ENCODE results near the gene NFIA. TPM values are rescaled to one million over a fixed set of nuclear protein-coding genes. Genes with fewer than 3 reads are reported as not detected.

NFIA gene
- total and polyA plus RNA-seq, 4 experiments from 2014 or later = 5.1 to 7.3 (median 6.7) TPM

DNA sequence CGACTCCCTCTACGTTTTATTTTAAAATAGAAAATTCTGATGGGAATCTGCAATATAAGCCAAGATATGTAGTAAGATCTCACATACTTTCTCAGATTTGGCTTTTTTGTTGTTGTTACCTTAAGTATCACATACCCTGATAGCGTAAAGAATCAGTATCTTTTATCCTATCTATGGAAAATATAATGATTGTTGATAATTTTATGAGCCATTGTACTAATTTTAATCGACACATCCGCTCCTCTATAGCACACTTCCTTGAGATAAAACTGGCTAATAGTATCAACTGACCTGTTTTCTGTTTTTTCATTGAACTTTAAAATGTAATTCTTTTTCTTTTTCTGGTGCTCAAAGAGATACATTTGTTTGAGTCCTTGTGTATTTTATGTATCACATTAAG is 118.7 kb downstream of the NFIA start:
- H3K27ac Mint-ChIP-seq = no peak overlapping the region
- Histone ChIP-seq H3K4me1 (ENCODE audit: insufficient read depth, low read length) (no peaks in the 10 kb centered on the region), H3K27ac (ENCODE audit: low read depth, low read length) (no peak overlapping the region), H3K9me3 (ENCODE audit: control insufficient read depth in 1 of 2, low read length in 2 of 2) (no peaks in the 10 kb centered on the region), H3K4me3 (ENCODE audit: low read length in 2 of 2) (no peak overlapping the region), H3K27me3 (ENCODE audit: insufficient read depth, low read length) (no peaks in the 10 kb centered on the region), H3K36me3 (ENCODE audit: insufficient read depth, low read length) (no peaks in the 10 kb centered on the region)
- peak overlapping the region in 1 of 8 donors; percentile 31 for H3K4me3 Mint-ChIP-seq
- intact Hi-C loops (cut with micrococcal nuclease) = no loop called here
- ChIA-PET POLR2A (ENCODE audit: partially characterized antibody) (no interaction called here), CTCF (ENCODE audit: partially characterized antibody) (no interaction called here)
- DNase-seq = no peak
- H3K36me3 Mint-ChIP-seq = no peaks in the 10 kb centered on the region
- peaks cover 0 to 1% of the 10 kb centered on the region in 2 donors for H3K27me3 Mint-ChIP-seq
- H3K4me1 Mint-ChIP-seq = no peaks in the 10 kb centered on the region
- H3K9me3 Mint-ChIP-seq = no peaks in the 10 kb centered on the region

DNA sequence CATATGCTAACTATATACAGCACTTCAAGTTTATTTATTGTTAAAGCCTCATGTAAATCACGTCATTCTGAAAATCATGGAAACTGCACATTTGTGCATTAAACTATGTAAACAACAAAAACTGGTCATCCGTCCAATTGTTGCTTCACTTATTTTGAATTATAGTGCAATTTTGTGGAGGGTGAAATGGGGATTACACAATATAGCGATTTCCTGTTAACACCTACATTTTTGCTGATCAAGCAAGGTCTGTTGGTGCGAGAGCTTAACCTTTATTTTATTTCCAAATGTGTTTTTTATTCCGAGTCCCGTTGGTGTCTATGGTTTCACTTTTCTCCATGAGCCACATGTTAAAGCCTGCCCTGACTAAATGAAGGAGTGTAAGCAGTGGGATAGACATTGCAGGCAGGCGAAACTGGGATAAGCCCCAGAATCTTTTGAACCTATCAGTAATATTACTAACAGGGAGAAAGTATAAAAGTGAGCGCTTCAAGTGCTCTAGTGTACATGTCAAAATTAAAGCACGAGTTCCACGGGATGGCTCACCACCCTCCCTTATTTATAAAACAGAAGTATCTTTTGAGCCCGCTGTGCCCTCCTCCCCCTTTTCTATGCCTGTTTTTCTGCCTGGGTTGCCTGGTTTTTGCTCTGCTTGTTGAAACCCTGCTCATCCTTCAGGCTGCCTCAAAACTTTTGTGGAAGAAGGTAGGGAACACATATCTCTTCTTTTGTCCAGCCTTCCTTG is 120.7 kb downstream of the NFIA start:
- H3K9me3 ChIP-seq (ENCODE audit: control insufficient read depth in 1 of 2, low read length in 2 of 2) = no peaks in the 10 kb centered on the region
- H3K27me3 Mint-ChIP-seq = peaks cover 0 to 1% of the 10 kb centered on the region in 2 donors
- H3K4me3 Mint-ChIP-seq = no peak overlapping the region
- intact Hi-C loops (cut with micrococcal nuclease) = no loop called here
- no peaks in the 10 kb centered on the region for H3K4me1 Mint-ChIP-seq
- H3K36me3 ChIP-seq (ENCODE audit: insufficient read depth, low read length) = no peaks in the 10 kb centered on the region
- no peaks in the 10 kb centered on the region for H3K36me3 Mint-ChIP-seq
- no peak for DNase-seq
- H3K4me3 ChIP-seq (ENCODE audit: low read length in 2 of 2) = no peak overlapping the region
- ChIA-PET CTCF (ENCODE audit: partially characterized antibody) (no interaction called here), POLR2A (ENCODE audit: partially characterized antibody) (no interaction called here)
- no peak overlapping the region for H3K27ac Mint-ChIP-seq
- no peaks in the 10 kb centered on the region for H3K27me3 ChIP-seq (ENCODE audit: insufficient read depth, low read length)
- no peaks in the 10 kb centered on the region for H3K9me3 Mint-ChIP-seq
- H3K27ac ChIP-seq (ENCODE audit: low read depth, low read length) = no peak overlapping the region
- H3K4me1 ChIP-seq (ENCODE audit: insufficient read depth, low read length) = no peaks in the 10 kb centered on the region

- Histone ChIP-seq H3K9me3 (ENCODE audit: control insufficient read depth in 1 of 2, low read length in 2 of 2) (no peaks in the 10 kb centered on the region), H3K4me1 (ENCODE audit: insufficient read depth, low read length) (no peaks in the 10 kb centered on the region), H3K4me3 (ENCODE audit: low read length in 2 of 2) (no peak overlapping the region), H3K27ac (ENCODE audit: low read depth, low read length) (no peak overlapping the region), H3K27me3 (ENCODE audit: insufficient read depth, low read length) (no peaks in the 10 kb centered on the region), H3K36me3 (ENCODE audit: insufficient read depth, low read length) (no peaks in the 10 kb centered on the region)
- Mint-ChIP-seq H3K4me1 (no peaks in the 10 kb centered on the region), H3K27ac (no peak overlapping the region), H3K9me3 (no peaks in the 10 kb centered on the region), H3K27me3 (no peaks in the 10 kb centered on the region), H3K36me3 (no peaks in the 10 kb centered on the region), H3K4me3 (no peak overlapping the region)
- intact Hi-C loops (cut with micrococcal nuclease) = no loop called here
- DNase-seq = no peak
- POLR2A ChIA-PET (ENCODE audit: partially characterized antibody) = no interaction called here
- CTCF ChIA-PET (ENCODE audit: partially characterized antibody) = interaction anchor here (1.4 kb wide), 1 partner anchor 155 kb away, joined by 3 read pairs; no protein-coding TSS in a partner anchor
Observed at GRCh38 chr1:61204528-61204927, 122.2 kb downstream of the NFIA start.

GRCh38 chr1:61207416-61207815 is 125.1 kb downstream of the NFIA start:
- ChIA-PET CTCF (ENCODE audit: partially characterized antibody) (interaction anchor here (0.8 to 3.0 kb wide), 2 partner anchors 31 to 158 kb away, joined by 3 to 25 read pairs; no protein-coding TSS in a partner anchor), POLR2A (ENCODE audit: partially characterized antibody) (no interaction called here)
- no peaks in the 10 kb centered on the region for H3K36me3 ChIP-seq (ENCODE audit: insufficient read depth, low read length)
- no peaks in the 10 kb centered on the region for H3K9me3 ChIP-seq (ENCODE audit: control insufficient read depth in 1 of 2, low read length in 2 of 2)
- H3K4me3 ChIP-seq (ENCODE audit: low read length in 2 of 2) = no peak overlapping the region
- intact Hi-C loops (cut with micrococcal nuclease) = no loop called here
- DNase-seq = no peak
- Mint-ChIP-seq H3K27ac (no peak overlapping the region), H3K4me3 (no peak overlapping the region), H3K4me1 (no peaks in the 10 kb centered on the region), H3K27me3 (no peaks in the 10 kb centered on the region), H3K36me3 (no peaks in the 10 kb centered on the region), H3K9me3 (no peaks in the 10 kb centered on the region)
- no peaks in the 10 kb centered on the region for H3K4me1 ChIP-seq (ENCODE audit: insufficient read depth, low read length)
- H3K27ac ChIP-seq (ENCODE audit: low read depth, low read length) = no peak overlapping the region
- no peaks in the 10 kb centered on the region for H3K27me3 ChIP-seq (ENCODE audit: insufficient read depth, low read length)

GRCh38 chr1:61208172-61208571 is 125.8 kb downstream of the NFIA start:
- ChIA-PET CTCF (ENCODE audit: partially characterized antibody) (interaction anchor here (0.7 to 3.0 kb wide), 6 partner anchors 17 to 166 kb away, joined by 3 to 25 read pairs (median 4); partner anchors contain the start of gene NFIA), POLR2A (ENCODE audit: partially characterized antibody) (no interaction called here)
- Histone ChIP-seq H3K27ac (ENCODE audit: low read depth, low read length) (no peak overlapping the region), H3K36me3 (ENCODE audit: insufficient read depth, low read length) (no peaks in the 10 kb centered on the region), H3K27me3 (ENCODE audit: insufficient read depth, low read length) (no peaks in the 10 kb centered on the region), H3K4me1 (ENCODE audit: insufficient read depth, low read length) (no peaks in the 10 kb centered on the region), H3K9me3 (ENCODE audit: control insufficient read depth in 1 of 2, low read length in 2 of 2) (no peaks in the 10 kb centered on the region), H3K4me3 (ENCODE audit: low read length in 2 of 2) (no peak overlapping the region)
- no peak overlapping the region for H3K27ac Mint-ChIP-seq
- H3K27me3 Mint-ChIP-seq = no peaks in the 10 kb centered on the region
- no peak overlapping the region for H3K4me3 Mint-ChIP-seq
- intact Hi-C loops (cut with micrococcal nuclease) = no loop called here
- no peaks in the 10 kb centered on the region for H3K36me3 Mint-ChIP-seq
- H3K9me3 Mint-ChIP-seq = no peaks in the 10 kb centered on the region
- no peaks in the 10 kb centered on the region for H3K4me1 Mint-ChIP-seq
- no peak for DNase-seq

- Mint-ChIP-seq H3K36me3 (no peaks in the 10 kb centered on the region), H3K4me3 (no peak overlapping the region), H3K27ac (no peak overlapping the region), H3K9me3 (no peaks in the 10 kb centered on the region), H3K27me3 (no peaks in the 10 kb centered on the region), H3K4me1 (no peaks in the 10 kb centered on the region)
- no peak for DNase-seq
- intact Hi-C loops (cut with micrococcal nuclease) = no loop called here
- no peaks in the 10 kb centered on the region for H3K9me3 ChIP-seq (ENCODE audit: control insufficient read depth in 1 of 2, low read length in 2 of 2)
- ChIA-PET CTCF (ENCODE audit: partially characterized antibody) (interaction anchor here (0.9 to 3.0 kb wide), 4 partner anchors 127 to 166 kb away, joined by 4 to 25 read pairs (median 5); partner anchors contain the start of gene NFIA), POLR2A (ENCODE audit: partially characterized antibody) (no interaction called here)
- H3K4me1 ChIP-seq (ENCODE audit: insufficient read depth, low read length) = no peaks in the 10 kb centered on the region
- no peak overlapping the region for H3K4me3 ChIP-seq (ENCODE audit: low read length in 2 of 2)
- no peaks in the 10 kb centered on the region for H3K36me3 ChIP-seq (ENCODE audit: insufficient read depth, low read length)
- H3K27ac ChIP-seq (ENCODE audit: low read depth, low read length) = no peak overlapping the region
- no peaks in the 10 kb centered on the region for H3K27me3 ChIP-seq (ENCODE audit: insufficient read depth, low read length)
Observed at GRCh38 chr1:61208831-61209230, 126.5 kb downstream of the NFIA start.

DNA sequence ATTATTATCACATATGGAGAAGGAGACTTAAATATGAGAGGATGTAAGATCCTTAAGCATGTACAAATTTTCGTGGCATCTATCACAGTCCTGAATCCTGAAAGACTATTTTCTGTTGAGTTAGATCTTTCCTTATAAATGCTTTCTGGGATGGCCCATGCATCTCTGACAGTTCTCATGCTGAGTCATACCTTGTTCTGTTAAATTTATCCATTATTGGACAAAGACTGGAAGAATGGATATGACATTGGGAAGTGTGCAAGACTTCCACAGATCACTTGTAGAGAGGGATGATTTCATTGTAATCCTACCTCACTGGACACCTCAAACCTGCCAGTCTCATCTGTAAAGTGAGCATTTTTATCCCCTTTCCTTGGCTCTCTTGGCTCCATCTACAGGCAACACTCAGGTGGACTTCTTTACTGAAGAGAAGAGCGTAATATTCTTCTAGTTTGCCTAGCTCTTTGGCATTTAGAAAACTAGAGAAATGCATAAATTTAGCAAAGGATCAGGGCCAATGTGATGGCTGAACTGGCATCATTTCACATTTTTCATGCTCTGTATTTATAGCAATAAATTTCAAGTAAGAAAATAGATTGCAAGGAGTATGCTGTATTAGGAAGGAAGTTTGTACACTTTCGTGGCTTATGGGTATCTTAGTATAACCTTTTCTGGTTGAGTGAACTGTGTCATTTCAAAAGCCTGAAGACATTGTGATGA is 128.2 kb downstream of the NFIA start:
- Histone ChIP-seq H3K4me1 (ENCODE audit: insufficient read depth, low read length) (no peaks in the 10 kb centered on the region), H3K27ac (ENCODE audit: low read depth, low read length) (no peak overlapping the region), H3K36me3 (ENCODE audit: insufficient read depth, low read length) (no peaks in the 10 kb centered on the region), H3K9me3 (ENCODE audit: control insufficient read depth in 1 of 2, low read length in 2 of 2) (no peaks in the 10 kb centered on the region), H3K27me3 (ENCODE audit: insufficient read depth, low read length) (no peaks in the 10 kb centered on the region), H3K4me3 (ENCODE audit: low read length in 2 of 2) (no peak overlapping the region)
- intact Hi-C loops (cut with micrococcal nuclease) = loop anchor here (1.0 kb wide), 1 partner anchor 160 kb away; no protein-coding TSS in a partner anchor
- H3K36me3 Mint-ChIP-seq = no peaks in the 10 kb centered on the region
- no peak overlapping the region for H3K4me3 Mint-ChIP-seq
- no peaks in the 10 kb centered on the region for H3K4me1 Mint-ChIP-seq
- H3K9me3 Mint-ChIP-seq = no peaks in the 10 kb centered on the region
- CTCF ChIA-PET (ENCODE audit: partially characterized antibody) = interaction anchor here (1.6 to 2.4 kb wide), 3 partner anchors 20 to 161 kb away, joined by 4 to 26 read pairs (median 5); no protein-coding TSS in a partner anchor
- peak in 2 of 5 donors; percentile 9 to 11 for DNase-seq
- H3K27ac Mint-ChIP-seq = no peak overlapping the region
- POLR2A ChIA-PET (ENCODE audit: partially characterized antibody) = no interaction called here
- no peaks in the 10 kb centered on the region for H3K27me3 Mint-ChIP-seq

All from CD4-positive, alpha-beta memory T cell (primary cell).